Heart left ventricle (tissue), 16 donors: ENCODE measurements around the gene GIN1. TPM values are rescaled to one million over a fixed set of nuclear protein-coding genes. Genes with fewer than 3 reads are reported as not detected.
"Not testable (repeated sequence)": the region's sequence is repeated elsewhere in the genome, so short reads cannot be mapped to it uniquely, and the experiment has no call there.

ENCODE experiments used
- ATAC-seq, 4 donors: fragments of 200-7000 bp; cut with Tn5 transposase; one replicate each; pipeline ENCODE4 v1.9.1; 2020 to 2022; ENCODE audit warnings: moderate library complexity in 4 of 4, mild to moderate bottlenecking in 3 of 4, moderate number of reproducible peaks in 1 of 4
- DNase-seq, 5 donors: peaks; one replicate each; pipeline ENCODE4 v3.0.0-alpha.2; 2020
- H3K27ac ChIP-seq, 12 donors: fragments of 200-600 bp; sonication (generic) in 4 of 12; one replicate each; pipeline versions ENCODE4 v1.5.0 to v1.8.0; 2016 to 2022; ENCODE audit warnings: mild to moderate bottlenecking in 2 of 12
- H3K27me3 ChIP-seq, 9 donors: fragments of 200-600 bp; sonication (generic) in 2 of 9; one replicate each; pipeline versions ENCODE4 v1.5.1 to v1.8.0; 2016 to 2022; ENCODE audit warnings: mild to moderate bottlenecking in 3 of 9
- H3K36me3 ChIP-seq, 9 donors: fragments of 200-600 bp; sonication (generic) in 2 of 9; one replicate each; pipeline versions ENCODE4 v1.5.0 to v1.8.0; 2018 to 2022; ENCODE audit warnings: mild to moderate bottlenecking in 2 of 9
- H3K4me1 ChIP-seq, 12 donors: fragments of 200-600 bp; sonication (generic) in 4 of 12; one replicate each; pipeline versions ENCODE4 v1.5.0 to v1.8.0; 2016 to 2022; ENCODE audit warnings: mild to moderate bottlenecking in 3 of 12
- H3K4me3 ChIP-seq, 12 donors: fragments of 200-600 bp; sonication (generic) in 4 of 12; one replicate each; pipeline versions ENCODE4 v1.5.0 to v1.8.0; 2017 to 2022; ENCODE audit warnings: mild to moderate bottlenecking in 9 of 12, moderate library complexity in 4 of 12
- H3K9me3 ChIP-seq, 12 donors: fragments of 200-600 bp; sonication (generic) in 4 of 12; one replicate each; pipeline versions ENCODE4 v1.5.0 to v1.8.0; 2016 to 2022; ENCODE audit warnings: mild to moderate bottlenecking in 1 of 12
- POLR2A ChIP-seq, 2 donors: fragments of 450-650 bp; IDR thresholded peaks; one replicate each; pipeline ENCODE4 v1.6.1; 2017; ENCODE audit warnings: antibody characterized with exemption in 2 of 2, mild to moderate bottlenecking in 2 of 2, moderate library complexity in 2 of 2
- WGBS, 4 donors: extraction: QIAGEN DNeasy Blood & Tissue Kit in 2 of 4; methylation state at CpG; one replicate each; pipeline versions ENCODE4 v1.1.5 to v1.1.7; 2013 to 2018; 5-methylcytosine and 5-hydroxymethylcytosine counted together
- intact Hi-C, 10 donors: fragments of 100-400 bp; cut with DNase I; formaldehyde crosslinking; loops; one replicate each; pipeline versions ENCODE4 v1.11.1 to v1.14.2; 2022
- polyA plus RNA-seq, 2 donors: library from polyadenylated mRNA; stranded (reverse); fragments of 200-250 nt; gene quantifications; one replicate each; pipeline ENCODE4 v1.2.3, GENCODE V29; 2013
- total RNA-seq, 9 donors: library from RNA; depleted of rRNA in 2 of 9; stranded (reverse); fragments of >200 nt in 2 of 9; fragmentation: NEBNext Ultra II Directional in 3 of 9; extraction: Animal tissue kit (Norgen Biotek cat#: 25700) in 3 of 9; gene quantifications; one replicate each; pipeline versions ENCODE4 v1.1.0 to v1.2.4, GENCODE V29; 2016 to 2023
- TF ChIP-seq, protein P1 (sequence below), 12 donors: fragments of 200-600 bp; sonication (generic) in 4 of 12; IDR thresholded peaks; one replicate each; pipeline versions ENCODE4 v1.5.0 to v1.8.0; 2018 to 2022; ENCODE audit warnings: antibody characterized with exemption in 12 of 12, mild to moderate bottlenecking in 5 of 12
- donor health status: ischemic (EF 13 %, LVEDD 7.1; RV severe dilation, severe dysfunction).
- donor health status: healthy with polysubstance abuse.
- donor health status: DM: no; HTN: yes; CAD: no.
- donor health status: DM: no; HTN: no; CAD: no.
- donor health status: ischemic (EF 25% LVEDD 6.9; RV normal size, moderate dysfunction).
- donor health status: ischemic (EF 25% LVEDD 5.7; RV mildly dilated, moderate dysfunction).
- donor health status: healthy.
- donor health status: DM: yes; HTN: yes; CAD: no.
- donor health status: ischemic (EF 35%, LVEDD 5.7; RV mildly dilated, moderate dysfunction).
- donor health status: nonischemic (EF 11% LVEDD 7.7; RV severe dilation, severe dysfunction).
- donor health status: DM: yes; HTN: yes; CAD: no.
- donor health status: PGD.
- donor health status: ischemic (EF 29% LVEDD 5.4; RV normal size, mild dysfunction).
- donor health status: nonischemic (EF 23%, LVEDD 6.1; RV moderate dilation, normal function).

Gene GIN1
- total and polyA plus RNA-seq, 11 donors, result 6.7 to 17.8 (median 12.1) TPM

- H3K27me3 ChIP-seq, result no peaks in the 10 kb centered on the region
- H3K4me1 ChIP-seq, result no peaks in the 10 kb centered on the region
- DNase-seq (no peak), ATAC-seq (no peak)
- 84 to 91% (median 87%) methylated on average over 4 of the region's 4 CpGs for WGBS, 4 donors
- H3K36me3 ChIP-seq, result no peaks in the 10 kb centered on the region
- peaks cover 0 to 66% (median 30%) of the 10 kb centered on the region in 12 donors for H3K9me3 ChIP-seq
- no peak overlapping the region for H3K27ac ChIP-seq
- intact Hi-C loops, result no loop called here
- TF ChIP-seq, protein P1, sequence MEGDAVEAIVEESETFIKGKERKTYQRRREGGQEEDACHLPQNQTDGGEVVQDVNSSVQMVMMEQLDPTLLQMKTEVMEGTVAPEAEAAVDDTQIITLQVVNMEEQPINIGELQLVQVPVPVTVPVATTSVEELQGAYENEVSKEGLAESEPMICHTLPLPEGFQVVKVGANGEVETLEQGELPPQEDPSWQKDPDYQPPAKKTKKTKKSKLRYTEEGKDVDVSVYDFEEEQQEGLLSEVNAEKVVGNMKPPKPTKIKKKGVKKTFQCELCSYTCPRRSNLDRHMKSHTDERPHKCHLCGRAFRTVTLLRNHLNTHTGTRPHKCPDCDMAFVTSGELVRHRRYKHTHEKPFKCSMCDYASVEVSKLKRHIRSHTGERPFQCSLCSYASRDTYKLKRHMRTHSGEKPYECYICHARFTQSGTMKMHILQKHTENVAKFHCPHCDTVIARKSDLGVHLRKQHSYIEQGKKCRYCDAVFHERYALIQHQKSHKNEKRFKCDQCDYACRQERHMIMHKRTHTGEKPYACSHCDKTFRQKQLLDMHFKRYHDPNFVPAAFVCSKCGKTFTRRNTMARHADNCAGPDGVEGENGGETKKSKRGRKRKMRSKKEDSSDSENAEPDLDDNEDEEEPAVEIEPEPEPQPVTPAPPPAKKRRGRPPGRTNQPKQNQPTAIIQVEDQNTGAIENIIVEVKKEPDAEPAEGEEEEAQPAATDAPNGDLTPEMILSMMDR (IDR thresholded peaks at IDR 0.05), result no peak
- TF ChIP-seq POLR2A (IDR thresholded peaks at IDR 0.05), result no peak
- no peak overlapping the region for H3K4me3 ChIP-seq
Measured at GRCh38 chr5:103075442-103075841, 44.5 kb downstream of the GIN1 start.

DNA sequence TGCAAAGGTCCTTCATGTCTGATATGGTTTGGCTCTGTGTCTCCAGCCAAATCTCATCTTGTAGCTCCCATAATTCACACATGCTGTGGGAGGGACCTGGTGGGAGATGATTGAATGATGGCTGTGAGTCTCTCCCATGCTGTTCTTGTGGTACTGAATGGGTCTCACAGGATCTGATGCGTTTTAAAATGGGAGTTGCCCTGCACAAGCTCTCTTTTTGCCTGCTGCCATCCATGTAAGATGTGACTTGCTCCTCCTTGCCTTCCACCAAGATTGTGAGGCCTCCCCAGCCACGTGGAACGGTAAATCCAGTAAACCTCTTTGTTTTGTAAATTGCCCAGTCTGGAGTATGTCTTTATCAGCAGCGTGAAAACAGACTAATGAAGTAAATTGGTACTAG is 46.4 kb downstream of the GIN1 start:
- intact Hi-C loops, DNase-seq, H3K4me1 ChIP-seq, H3K27me3 ChIP-seq, H3K27ac ChIP-seq, H3K4me3 ChIP-seq, ATAC-seq, H3K36me3 ChIP-seq: not testable (repeated sequence)
- H3K9me3 ChIP-seq, result peaks cover 0 to 46% (median 19%) of the 10 kb centered on the region in 12 donors
- WGBS, 4 donors, result 79 to 94% (median 83%) methylated on average over 4 of the region's 4 CpGs

- Histone ChIP-seq H3K36me3 (no peaks in the 10 kb centered on the region), H3K27me3 (no peaks in the 10 kb centered on the region), H3K27ac (no peak overlapping the region), H3K4me1 (no peaks in the 10 kb centered on the region), H3K4me3 (no peak overlapping the region), H3K9me3 (no peaks in the 10 kb centered on the region)
- ATAC-seq, result no peak
- no peak for DNase-seq
- intact Hi-C loops, result no loop called here
- TF ChIP-seq, protein P1 (IDR thresholded peaks at IDR 0.05), result no peak
- TF ChIP-seq POLR2A (IDR thresholded peaks at IDR 0.05), result no peak
- 71 to 92% (median 73%) methylated on average over 1 of the region's 1 CpG for WGBS, 4 donors
Measured at GRCh38 chr5:103066326-103066725, 53.6 kb downstream of the GIN1 start.

- Histone ChIP-seq H3K9me3 (no peaks in the 10 kb centered on the region), H3K27me3 (no peaks in the 10 kb centered on the region), H3K36me3 (no peaks in the 10 kb centered on the region), H3K4me1 (no peaks in the 10 kb centered on the region), H3K4me3 (no peak overlapping the region), H3K27ac (no peak overlapping the region)
- no peak for DNase-seq
- no peak for TF ChIP-seq POLR2A (IDR thresholded peaks at IDR 0.05)
- TF ChIP-seq, protein P1 (IDR thresholded peaks at IDR 0.05), result no peak
- ATAC-seq, result no peak
- WGBS, 4 donors, result 52 to 63% (median 59%) methylated on average over 3 of the region's 3 CpGs
- intact Hi-C loops, result no loop called here
Measured at GRCh38 chr5:103060424-103060954, 59.4 kb downstream of the GIN1 start.

- no peak for TF ChIP-seq POLR2A (IDR thresholded peaks at IDR 0.05)
- TF ChIP-seq, protein P1 (IDR thresholded peaks at IDR 0.05), result no peak
- H3K27ac ChIP-seq, result no peak overlapping the region
- no peaks in the 10 kb centered on the region for H3K27me3 ChIP-seq
- no peaks in the 10 kb centered on the region for H3K9me3 ChIP-seq
- intact Hi-C loops, result no loop called here
- peak in 1 of 4 donors; percentile 39 for ATAC-seq
- no peak overlapping the region for H3K4me3 ChIP-seq
- no peaks in the 10 kb centered on the region for H3K4me1 ChIP-seq
- 80 to 92% (median 83%) methylated on average over 3 of the region's 3 CpGs for WGBS, 4 donors
- no peaks in the 10 kb centered on the region for H3K36me3 ChIP-seq
- DNase-seq, result no peak
Measured at GRCh38 chr5:103059525-103059924, 60.4 kb downstream of the GIN1 start.
